SK-N-SH (cell line): Measurements from ENCODE around the gene ZBTB22. TPM values are rescaled to one million over a fixed set of nuclear protein-coding genes. Genes with fewer than 3 reads are reported as not detected.

ENCODE experiments used
- CTCF ChIA-PET: fragments of 300-600, 350-600 bp; formaldehyde crosslinking; extraction: SDS; loops from one replicate; lab custom pipeline; 2021; lab: Yijun Ruan, JAX
- POLR2A ChIA-PET: fragments of 350-600 bp; sonication (Branson Sonifier 250); formaldehyde crosslinking; extraction: SDS; loops from one replicate; lab custom pipeline; 2020; ENCODE audit warnings: antibody characterized with exemption, inconsistent platforms; lab: Yijun Ruan, JAX
- DNase-seq: peaks from one replicate; pipeline ENCODE4 v3.0.0; 2012
- H2AFZ ChIP-seq: fragments of 200-600 bp; sonication (generic); 2 replicates; pipeline ENCODE4 v1.8.1; 2016; ENCODE audit warnings: antibody characterized with exemption, mild to moderate bottlenecking, low read depth
- H3F3A ChIP-seq: fragments of 200-600 bp; sonication (generic); replicated peaks from 2 replicates; pipeline ENCODE3; 2016; ENCODE audit warnings: antibody characterized with exemption, mild to moderate bottlenecking; ENCODE audit not compliant: insufficient read depth
- H3K27ac ChIP-seq, 2 experiments: fragments of 200-500 bp in 1 of 2; fragments of 200-600 bp in 1 of 2; sonication (Bioruptor generic) in 1 of 2; sonication (generic), shearing (Covaris generic) in 1 of 2; 2 replicates each; pipeline versions ENCODE4 v1.5.1 to v1.6.1; 2014 to 2016; ENCODE audit warnings: low read depth in 2 of 2, inconsistent platforms in 1 of 2, low read length in 1 of 2, mild to moderate bottlenecking in 1 of 2, mixed read lengths in 1 of 2
- H3K27me3 ChIP-seq: fragments of 200-600 bp; sonication (generic), shearing (Covaris generic); 2 replicates; pipeline ENCODE4 v1.6.1; 2016; ENCODE audit warnings: mixed run types; ENCODE audit not compliant: insufficient read depth
- H3K36me3 ChIP-seq, 2 experiments: fragments of 200-500 bp in 1 of 2; fragments of 200-600 bp in 1 of 2; sonication (Bioruptor generic) in 1 of 2; sonication (generic) in 1 of 2; replicated peaks in 1 of 2; 2 replicates each; pipeline versions ENCODE3 to v1.5.1; 2014 to 2016; ENCODE audit warnings: low read length in 1 of 2, mild to moderate bottlenecking in 1 of 2; ENCODE audit not compliant: insufficient read depth in 2 of 2, control insufficient read depth in 1 of 2
- H3K4me1 ChIP-seq, 2 experiments: fragments of 200-500 bp in 1 of 2; fragments of 200-600 bp in 1 of 2; sonication (Bioruptor generic) in 1 of 2; sonication (generic), shearing (Covaris generic) in 1 of 2; 2 replicates each; pipeline versions ENCODE4 v1.5.1 to v1.6.1; 2014 to 2016; ENCODE audit warnings: low read depth in 1 of 2, low read length in 1 of 2, mixed run types in 1 of 2; ENCODE audit not compliant: insufficient read depth in 2 of 2, control insufficient read depth in 1 of 2
- H3K4me2 ChIP-seq: fragments of 200-600 bp; sonication (generic), shearing (Covaris generic); 2 replicates; pipeline ENCODE4 v1.6.1; 2017; ENCODE audit warnings: mixed run types
- H3K4me3 ChIP-seq, 2 experiments: fragments of 200-500 bp in 1 of 2; fragments of 200-600 bp in 1 of 2; sonication (Bioruptor generic) in 1 of 2; sonication (generic), shearing (Covaris generic) in 1 of 2; 2 replicates each; pipeline versions ENCODE4 v1.5.1 to v1.8.1; 2014 to 2016; ENCODE audit warnings: low read depth in 2 of 2, inconsistent platforms in 1 of 2, low read length in 1 of 2, mild to moderate bottlenecking in 1 of 2, mixed read lengths in 1 of 2, moderate library complexity in 1 of 2
- H3K79me2 ChIP-seq: fragments of 200-600 bp; sonication (generic); 2 replicates; pipeline ENCODE4 v1.8.1; 2017; ENCODE audit warnings: mild to moderate bottlenecking; ENCODE audit not compliant: insufficient read depth
- H3K9ac ChIP-seq: fragments of 200-600 bp; sonication (generic); 2 replicates; pipeline ENCODE4 v1.6.1; 2017; ENCODE audit warnings: mixed run types
- H3K9me2 ChIP-seq: fragments of 200-600 bp; sonication (generic); 2 replicates; pipeline ENCODE4 v1.6.1; 2017; ENCODE audit warnings: mixed run types
- H3K9me3 ChIP-seq: fragments of 200-600 bp; sonication (generic); 2 replicates; pipeline ENCODE4 v1.6.1; 2017; ENCODE audit warnings: mixed run types, mild to moderate bottlenecking, moderate library complexity
- H4K20me1 ChIP-seq: fragments of 200-600 bp; sonication (generic); 2 replicates; pipeline ENCODE4 v1.6.1; 2017; ENCODE audit warnings: mild to moderate bottlenecking, mixed run types; ENCODE audit not compliant: insufficient read depth
- EP300 ChIP-seq, 2 experiments: IDR thresholded peaks; 2 replicates each; pipeline versions ENCODE4 v1.4.0 to v1.6.1; 2012; ENCODE audit warnings: borderline replicate concordance in 1 of 2, low read depth in 1 of 2, low read length in 1 of 2
- JUND ChIP-seq: IDR thresholded peaks from 2 replicates; pipeline ENCODE4 v1.4.0; 2012
- MXI1 ChIP-seq: IDR thresholded peaks from 2 replicates; pipeline ENCODE4 v1.6.1; 2012; ENCODE audit warnings: mild to moderate bottlenecking, low read depth, low read length, improper control_type of control experiment
- NRF1 ChIP-seq: IDR thresholded peaks from 2 replicates; pipeline ENCODE4 v1.6.1; 2012; ENCODE audit warnings: low read depth, mild to moderate bottlenecking, low read length
- POLR2AphosphoS5 ChIP-seq: IDR thresholded peaks from 2 replicates; pipeline ENCODE4 v1.6.1; 2012; ENCODE audit warnings: low read depth, low read length
- SIN3A ChIP-seq: IDR thresholded peaks from 2 replicates; pipeline ENCODE4 v1.6.1; 2012; ENCODE audit warnings: low read depth, mild to moderate bottlenecking, low read length, moderate library complexity, borderline replicate concordance
- TAF1 ChIP-seq: IDR thresholded peaks from 2 replicates; pipeline ENCODE4 v1.6.1; 2012; ENCODE audit warnings: low read depth, mild to moderate bottlenecking, low read length, moderate library complexity, borderline replicate concordance
- WGBS: methylation state at CpG from one replicate; pipeline ENCODE4 v1.1.6; 2017; ENCODE audit warnings: low lambda C conversion rate; 5-methylcytosine and 5-hydroxymethylcytosine counted together
- polyA plus RNA-seq, 3 experiments: library from polyadenylated mRNA; depleted of rRNA; stranded (reverse); fragments of >200 nt; gene quantifications; 2 replicates each; pipeline ENCODE4 v1.2.3, GENCODE V29; 2012
- TF ChIP-seq, protein P1 (sequence below): IDR thresholded peaks from 2 replicates; pipeline ENCODE4 v1.4.0; 2012; ENCODE audit warnings: low read depth, borderline replicate concordance
- TF ChIP-seq, protein P2 (sequence below): IDR thresholded peaks from 2 replicates; pipeline ENCODE4 v1.4.0; 2012; ENCODE audit warnings: low read depth, borderline replicate concordance

The ZBTB22 gene
- polyA plus RNA-seq, 1 of the 3 experiments (the other 2 are of a cell fraction): 19.5 TPM

DNA sequence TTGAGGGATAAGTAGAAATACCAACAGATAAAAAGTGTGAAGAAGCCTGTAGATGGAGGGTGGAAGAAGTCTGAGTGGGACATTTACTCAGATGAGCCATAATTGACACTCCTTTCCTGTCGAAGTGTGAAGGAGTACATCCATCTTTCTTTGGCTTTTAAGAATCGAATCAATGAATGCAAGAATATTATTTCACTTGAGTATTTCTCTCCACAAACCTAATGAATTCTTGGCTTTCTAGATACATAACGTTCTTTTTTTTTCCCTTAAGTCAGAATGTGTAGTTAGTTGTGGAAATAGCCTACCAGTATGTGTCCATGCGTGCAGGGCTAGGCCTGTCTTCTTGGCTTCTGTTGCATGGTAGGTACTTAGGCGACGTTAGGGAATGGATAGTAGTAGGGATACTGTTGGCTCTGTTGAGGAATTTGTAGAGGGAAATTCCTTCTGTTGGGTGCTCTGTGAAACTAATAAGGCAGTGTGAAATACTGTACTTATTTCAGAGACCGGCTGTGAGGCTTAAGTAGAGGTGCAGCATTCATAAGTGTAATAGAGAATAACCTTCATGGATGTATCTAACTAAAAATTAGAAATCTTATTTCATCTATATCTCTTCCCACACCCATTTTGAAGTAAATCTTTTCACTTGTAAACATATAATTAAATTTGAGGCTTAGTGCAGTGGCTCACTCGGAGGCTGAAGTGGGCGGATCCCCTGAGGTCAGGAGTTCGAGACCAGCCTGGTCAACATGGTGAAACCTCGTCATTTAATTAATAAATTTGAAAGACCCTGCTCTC lies 44.2 kb downstream of the ZBTB22 start:
- TF ChIP-seq POLR2AphosphoS5 (peak; percentile 13; the same call in 1 of the 2 replicates), EP300 (IDR thresholded peaks at IDR 0.05; ENCODE audit: borderline replicate concordance in 1 of 2, low read depth in 1 of 2, low read length in 1 of 2) (no peak), NRF1 (no peak)
- TF ChIP-seq, protein P1, sequence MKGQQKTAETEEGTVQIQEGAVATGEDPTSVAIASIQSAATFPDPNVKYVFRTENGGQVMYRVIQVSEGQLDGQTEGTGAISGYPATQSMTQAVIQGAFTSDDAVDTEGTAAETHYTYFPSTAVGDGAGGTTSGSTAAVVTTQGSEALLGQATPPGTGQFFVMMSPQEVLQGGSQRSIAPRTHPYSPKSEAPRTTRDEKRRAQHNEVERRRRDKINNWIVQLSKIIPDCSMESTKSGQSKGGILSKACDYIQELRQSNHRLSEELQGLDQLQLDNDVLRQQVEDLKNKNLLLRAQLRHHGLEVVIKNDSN: no peak
- TF ChIP-seq, protein P2, sequence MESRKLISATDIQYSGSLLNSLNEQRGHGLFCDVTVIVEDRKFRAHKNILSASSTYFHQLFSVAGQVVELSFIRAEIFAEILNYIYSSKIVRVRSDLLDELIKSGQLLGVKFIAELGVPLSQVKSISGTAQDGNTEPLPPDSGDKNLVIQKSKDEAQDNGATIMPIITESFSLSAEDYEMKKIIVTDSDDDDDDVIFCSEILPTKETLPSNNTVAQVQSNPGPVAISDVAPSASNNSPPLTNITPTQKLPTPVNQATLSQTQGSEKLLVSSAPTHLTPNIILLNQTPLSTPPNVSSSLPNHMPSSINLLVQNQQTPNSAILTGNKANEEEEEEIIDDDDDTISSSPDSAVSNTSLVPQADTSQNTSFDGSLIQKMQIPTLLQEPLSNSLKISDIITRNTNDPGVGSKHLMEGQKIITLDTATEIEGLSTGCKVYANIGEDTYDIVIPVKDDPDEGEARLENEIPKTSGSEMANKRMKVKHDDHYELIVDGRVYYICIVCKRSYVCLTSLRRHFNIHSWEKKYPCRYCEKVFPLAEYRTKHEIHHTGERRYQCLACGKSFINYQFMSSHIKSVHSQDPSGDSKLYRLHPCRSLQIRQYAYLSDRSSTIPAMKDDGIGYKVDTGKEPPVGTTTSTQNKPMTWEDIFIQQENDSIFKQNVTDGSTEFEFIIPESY: no peak

DNA sequence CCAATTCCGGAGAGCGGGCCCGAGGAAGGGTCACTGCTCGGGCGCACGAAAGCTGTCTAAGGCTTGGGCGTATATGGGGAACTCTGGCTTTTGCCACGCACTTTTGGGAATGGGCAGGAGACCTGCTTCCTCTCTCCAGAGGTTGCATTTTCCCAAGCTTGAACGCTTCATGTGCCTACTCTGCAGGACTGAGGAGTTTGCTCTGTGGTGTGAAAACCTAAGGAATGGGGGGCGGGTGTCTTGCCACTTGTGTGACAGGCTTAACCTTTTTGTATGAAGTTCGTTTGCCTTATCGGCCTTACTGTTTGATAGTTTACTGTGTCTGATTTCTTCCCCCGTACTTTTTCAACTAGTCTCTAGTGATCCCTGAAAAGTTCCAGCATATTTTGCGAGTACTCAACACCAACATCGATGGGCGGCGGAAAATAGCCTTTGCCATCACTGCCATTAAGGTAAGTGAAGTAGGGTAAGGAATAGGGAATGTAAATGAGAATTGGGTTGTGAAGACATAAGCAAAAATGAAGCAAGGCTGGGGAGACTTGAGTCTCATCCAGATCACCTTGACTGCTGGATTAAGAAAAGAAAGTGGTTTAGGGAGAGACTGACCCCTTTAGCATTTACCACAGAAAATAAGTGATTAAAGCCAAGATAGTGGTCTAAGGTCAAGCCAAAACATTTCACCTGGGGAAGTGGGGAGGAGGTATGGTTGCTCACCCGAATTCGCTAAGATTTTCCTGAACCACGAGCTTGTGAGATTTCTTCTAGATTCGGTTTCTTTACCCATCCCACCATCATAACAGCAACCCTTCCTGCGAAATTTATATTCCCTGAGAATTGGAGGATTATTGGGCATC lies 45.0 kb downstream of the ZBTB22 start:
- H3K9ac ChIP-seq: peak overlapping the region; percentile 95
- DNase-seq: no peak
- H2AFZ ChIP-seq: no peak overlapping the region
- peaks cover 64% of the 10 kb centered on the region for H3K79me2 ChIP-seq
- H3K27ac ChIP-seq: peak overlapping the region; percentile 88 to 99
- H3K4me1 ChIP-seq: peaks cover 34 to 39% of the 10 kb centered on the region in 2 experiments; a peak in 3 of 4 replicates
- 1% methylated on average over 21 of the region's 22 CpGs for WGBS
- no peaks in the 10 kb centered on the region for H3K27me3 ChIP-seq
- ChIA-PET CTCF (interaction anchor here (1.6 to 3.5 kb wide), 4 partner anchors 9 to 45 kb away, joined by 3 to 18 read pairs (median 8); partner anchors contain the start of genes RGL2 and ZBTB22), POLR2A (interaction anchor here (0.9 to 2.2 kb wide), 15 partner anchors 9 to 301 kb away, joined by 3 to 19 read pairs (median 4); partner anchors contain the start of genes CUTA, PFDN6, RGL2 and RING1)
- TF ChIP-seq, protein P1: no peak
- TF ChIP-seq TAF1 (0 out of 2 replicates have a peak, but pooled peaks have one; percentile 13), POLR2AphosphoS5 (peak; percentile 14; the same call in 1 of the 2 replicates), JUND (no peak; the same call in 1 of the 2 replicates), SIN3A (0 out of 2 replicates have a peak, but pooled peaks have one; percentile 3), MXI1 (0 out of 2 replicates have a peak, but pooled peaks have one; percentile 13)
- peaks cover 51% of the 10 kb centered on the region for H3F3A ChIP-seq
- H3K9me3 ChIP-seq: no peaks in the 10 kb centered on the region
- peaks cover 43% of the 10 kb centered on the region for H4K20me1 ChIP-seq
- peak overlapping the region; percentile 94 for H3K4me2 ChIP-seq
- no peaks in the 10 kb centered on the region for H3K9me2 ChIP-seq
- peak overlapping the region; percentile 76 to 91 for H3K4me3 ChIP-seq
- peaks cover 59 to 62% of the 10 kb centered on the region in 2 experiments for H3K36me3 ChIP-seq

More for the DNA sequence above, 44.2 kb downstream of the ZBTB22 start:
- Histone ChIP-seq H3K4me3 (peak overlapping the region; percentile 76 to 91), H3K4me1 (peaks cover 36 to 39% of the 10 kb centered on the region in 2 experiments; a peak in 3 of 4 replicates), H3K36me3 (peaks cover 51 to 57% of the 10 kb centered on the region in 2 experiments), H3K27ac (peak overlapping the region; percentile 88 to 99), H3K9ac (peak overlapping the region; percentile 95), H3K79me2 (peaks cover 64% of the 10 kb centered on the region), H3K9me2 (no peaks in the 10 kb centered on the region), H3K27me3 (no peaks in the 10 kb centered on the region), H3K4me2 (peak overlapping the region; percentile 94), H2AFZ (no peak overlapping the region), H4K20me1 (peaks cover 43% of the 10 kb centered on the region), H3F3A (peaks cover 58% of the 10 kb centered on the region), H3K9me3 (no peaks in the 10 kb centered on the region)
- ChIA-PET CTCF (interaction anchor here (1.0 to 2.1 kb wide), 2 partner anchors 10 to 15 kb away, joined by 3 to 5 read pairs; partner anchors contain the start of gene WDR46), POLR2A (interaction anchor here (2.2 kb wide), 1 partner anchor 26 kb away, joined by 16 read pairs; the partner anchor contains the start of gene RGL2)
- WGBS: 8% methylated on average over 11 of the region's 11 CpGs
- DNase-seq: no peak
